GM18873 (cell line): ENCODE results near the gene OVCA2.

Source experiments
- ATAC-seq: cut with Tn5 transposase; IDR thresholded peaks from one replicate; pipeline ENCODE4 v1.9.1; 2021; ENCODE audit warnings: mild to moderate bottlenecking, moderate library complexity, moderate number of reproducible peaks; ENCODE audit not compliant: unreplicated experiment, low FRiP score

Gene OVCA2

DNA sequence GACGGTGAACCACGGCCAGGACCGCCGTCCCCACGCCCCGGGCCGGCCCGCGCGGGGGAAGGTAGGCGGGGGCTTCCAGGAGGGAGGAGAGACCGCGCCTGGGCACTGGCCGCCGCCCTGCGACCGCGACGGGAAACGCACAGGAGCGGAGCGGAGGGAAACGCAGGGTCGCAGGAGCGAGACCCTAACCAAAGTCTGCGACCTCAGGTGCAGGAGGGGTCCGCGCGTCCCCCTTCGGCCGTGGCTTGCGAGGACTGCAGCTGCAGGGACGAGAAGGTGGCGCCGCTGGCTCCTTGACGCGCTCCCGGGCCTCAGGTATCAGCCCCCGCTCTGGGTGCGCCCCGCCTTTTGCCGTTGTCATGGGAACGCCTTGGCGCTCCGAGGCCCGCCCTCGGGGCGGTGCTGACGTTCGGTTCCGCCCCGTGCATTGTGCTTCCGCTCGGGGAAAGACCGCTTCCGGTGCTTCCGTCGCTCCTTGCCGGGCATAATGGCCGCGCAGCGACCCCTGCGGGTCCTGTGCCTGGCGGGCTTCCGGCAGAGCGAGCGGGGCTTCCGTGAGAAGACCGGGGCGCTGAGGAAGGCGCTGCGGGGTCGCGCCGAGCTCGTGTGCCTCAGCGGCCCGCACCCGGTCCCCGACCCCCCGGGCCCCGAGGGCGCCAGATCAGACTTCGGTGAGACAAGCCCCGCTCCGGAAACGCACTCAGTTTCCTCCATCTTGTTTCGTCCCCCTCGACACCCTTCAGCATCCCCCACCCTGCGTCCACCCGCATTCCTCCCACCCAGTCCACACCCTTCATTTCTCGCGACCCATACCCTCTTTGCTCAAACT is at the start of gene OVCA2:
OVCA2 (plus strand) TSS at position 462 of the 829 bp plus-strand sequence; CDS start at position 488, 26 bp downstream.
- peak; percentile 89 for ATAC-seq

DNA sequence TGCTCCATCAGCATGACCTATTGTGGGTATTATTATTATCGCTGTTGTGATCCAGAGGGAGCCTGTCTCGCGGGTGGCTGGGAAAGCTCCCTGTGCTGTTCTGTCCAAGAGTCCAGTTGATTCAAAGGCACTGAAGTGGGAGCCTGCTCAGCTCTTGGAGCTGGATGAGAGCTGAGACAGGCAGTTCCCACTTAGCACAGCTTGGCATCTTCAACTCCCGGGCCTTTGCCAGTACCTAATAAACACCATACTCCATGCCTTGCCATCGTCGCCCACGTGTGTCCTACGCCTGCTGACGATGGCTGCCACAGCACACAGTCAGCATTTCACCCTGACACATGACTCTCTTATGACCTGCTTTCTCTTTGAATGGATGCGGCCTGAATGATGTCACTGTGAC is 49.3 kb upstream of the OVCA2 start:
- ATAC-seq, result no peak

DNA sequence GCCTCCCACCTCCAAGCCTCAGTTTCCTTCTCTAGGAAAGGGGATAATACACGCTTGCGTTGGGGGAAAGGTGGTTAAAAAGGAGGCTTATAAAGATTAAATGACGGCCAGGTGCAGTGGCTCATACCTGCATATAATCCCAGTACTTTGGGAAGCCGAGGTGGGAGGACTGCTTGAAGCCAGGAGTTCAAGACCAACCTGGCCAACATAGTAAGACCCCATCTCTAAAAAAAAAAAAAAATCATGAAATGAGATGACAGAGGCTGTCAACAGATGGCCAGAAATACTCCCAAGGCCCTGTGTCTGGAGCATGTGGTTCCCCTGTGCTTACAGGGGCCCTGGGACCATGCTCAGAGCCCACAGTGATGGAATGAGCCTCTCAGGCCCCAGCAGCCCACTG is 47.1 kb upstream of the OVCA2 start:
- no peak for ATAC-seq

DNA sequence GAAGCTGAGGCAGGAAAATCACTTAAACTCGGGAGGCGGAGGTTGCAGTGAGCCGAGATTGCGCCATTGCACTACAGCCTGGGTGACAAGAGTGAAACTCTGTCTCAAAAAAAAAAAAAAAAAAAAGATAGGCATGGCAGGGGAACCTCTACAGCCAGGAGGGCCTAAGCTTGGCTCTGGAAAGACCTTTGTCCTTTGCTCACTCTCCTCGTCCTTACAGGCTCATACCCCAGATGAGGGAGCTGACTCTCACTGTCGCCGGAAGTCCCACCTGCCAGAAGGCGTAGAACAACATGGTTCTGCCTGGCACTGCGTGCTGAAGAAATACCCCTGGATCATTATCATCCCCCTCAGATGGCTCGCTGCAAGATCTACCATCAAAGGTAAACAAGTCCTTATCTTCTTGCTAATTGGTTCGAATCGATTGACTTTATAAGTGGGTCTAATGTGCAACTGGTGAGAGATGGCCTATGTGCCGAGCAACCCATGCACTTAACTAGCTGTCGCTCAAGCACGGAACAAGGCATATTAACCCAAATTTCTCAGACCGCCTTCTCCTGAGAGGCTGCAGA is 46.4 kb upstream of the OVCA2 start:
- ATAC-seq, result no peak

DNA sequence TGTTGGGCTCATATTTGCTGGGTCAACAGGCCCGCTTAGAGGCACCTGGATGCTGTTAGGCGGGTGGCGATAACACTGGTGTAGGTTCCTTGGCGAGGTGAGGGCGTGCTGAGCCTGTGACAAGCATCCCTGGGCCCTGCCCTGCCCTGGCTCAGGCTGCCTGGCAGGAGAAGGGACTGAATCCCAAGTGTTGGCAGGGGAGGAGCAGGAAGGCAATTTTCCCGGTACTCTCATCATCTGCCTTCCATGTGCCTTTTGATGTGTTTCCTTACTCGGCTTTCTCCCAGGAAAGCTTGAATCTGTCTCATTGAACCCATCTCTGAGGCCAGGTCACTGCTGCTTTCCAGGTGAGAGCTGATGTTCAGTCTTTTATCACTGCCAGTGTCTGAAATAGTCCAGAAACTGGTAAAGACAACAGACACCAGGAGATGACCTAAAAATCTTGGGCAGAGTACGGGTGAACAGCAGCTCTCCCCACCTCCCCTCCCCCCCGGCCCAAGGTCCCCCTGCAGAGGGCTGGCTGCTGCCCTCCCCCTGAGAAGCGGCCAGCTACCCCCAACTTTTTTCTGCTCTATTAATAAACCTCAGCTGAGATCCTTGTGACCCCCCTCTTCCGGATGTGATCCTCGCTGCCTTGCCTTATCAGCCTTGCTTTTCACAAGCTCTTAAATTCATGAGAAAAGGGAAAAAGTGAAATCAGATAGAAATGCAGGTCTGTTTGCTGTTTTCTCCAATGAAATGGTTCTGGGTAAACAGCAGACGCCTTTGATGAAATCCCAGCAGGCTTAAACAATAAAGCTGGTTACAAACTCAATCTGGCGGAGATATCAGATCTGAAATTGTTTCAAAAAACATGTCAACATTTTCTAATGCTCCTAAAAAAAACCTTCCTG is 45.7 kb upstream of the OVCA2 start:
- no peak for ATAC-seq

DNA sequence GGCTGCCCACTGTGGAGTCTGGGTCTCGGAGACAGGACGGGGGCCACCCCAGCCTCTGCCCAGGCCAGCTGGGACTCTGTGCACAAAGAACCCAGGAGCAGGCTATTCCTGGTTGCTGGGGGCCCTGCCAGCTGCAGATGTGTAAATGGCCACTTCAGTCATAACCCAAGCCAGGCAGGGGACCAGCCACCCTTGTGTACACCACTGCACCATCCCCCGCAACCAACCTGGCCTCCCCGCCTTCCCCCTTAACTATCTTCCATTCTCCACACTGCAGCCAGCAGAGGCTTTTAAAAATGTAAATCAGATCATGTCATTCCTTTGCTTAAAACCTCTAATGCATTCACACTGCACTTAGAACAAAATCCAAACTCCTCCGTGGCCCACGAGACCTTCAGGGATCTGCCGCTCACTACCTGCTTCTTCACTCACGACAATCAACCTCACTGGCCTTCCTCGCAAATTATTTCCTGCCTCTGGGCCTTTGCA is 45.0 kb upstream of the OVCA2 start:
- ATAC-seq, result no peak

DNA sequence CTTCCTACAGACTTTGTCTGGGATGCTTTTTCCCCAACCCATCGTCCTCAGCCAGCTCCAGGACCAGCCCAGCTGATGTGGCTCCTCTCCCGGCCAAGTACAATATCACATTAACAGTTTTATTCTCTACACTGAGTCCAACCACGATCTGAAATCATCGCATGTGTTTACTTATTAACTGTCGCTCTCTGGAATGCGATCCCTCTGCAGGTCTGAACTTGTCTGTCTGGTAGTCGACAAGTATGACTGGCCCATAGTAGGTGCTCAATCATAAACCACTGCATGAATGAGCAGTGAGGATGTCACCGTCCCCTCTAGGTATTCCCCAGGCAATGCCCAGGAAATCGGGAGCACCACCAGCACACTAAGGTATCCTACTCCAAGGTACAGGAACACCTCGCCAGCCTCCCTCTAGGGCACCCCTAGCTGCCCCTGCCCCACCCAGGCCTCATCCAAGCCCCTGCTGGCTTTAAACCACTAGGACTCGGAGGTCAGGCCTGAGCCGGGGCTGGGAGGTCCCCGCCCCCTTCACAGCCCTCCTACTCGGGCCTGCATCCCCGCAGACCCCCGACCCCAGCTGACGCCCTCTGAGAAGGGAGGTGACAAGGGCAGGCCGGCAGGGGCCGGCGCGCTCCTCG is 44.4 kb upstream of the OVCA2 start:
- no peak for ATAC-seq

DNA sequence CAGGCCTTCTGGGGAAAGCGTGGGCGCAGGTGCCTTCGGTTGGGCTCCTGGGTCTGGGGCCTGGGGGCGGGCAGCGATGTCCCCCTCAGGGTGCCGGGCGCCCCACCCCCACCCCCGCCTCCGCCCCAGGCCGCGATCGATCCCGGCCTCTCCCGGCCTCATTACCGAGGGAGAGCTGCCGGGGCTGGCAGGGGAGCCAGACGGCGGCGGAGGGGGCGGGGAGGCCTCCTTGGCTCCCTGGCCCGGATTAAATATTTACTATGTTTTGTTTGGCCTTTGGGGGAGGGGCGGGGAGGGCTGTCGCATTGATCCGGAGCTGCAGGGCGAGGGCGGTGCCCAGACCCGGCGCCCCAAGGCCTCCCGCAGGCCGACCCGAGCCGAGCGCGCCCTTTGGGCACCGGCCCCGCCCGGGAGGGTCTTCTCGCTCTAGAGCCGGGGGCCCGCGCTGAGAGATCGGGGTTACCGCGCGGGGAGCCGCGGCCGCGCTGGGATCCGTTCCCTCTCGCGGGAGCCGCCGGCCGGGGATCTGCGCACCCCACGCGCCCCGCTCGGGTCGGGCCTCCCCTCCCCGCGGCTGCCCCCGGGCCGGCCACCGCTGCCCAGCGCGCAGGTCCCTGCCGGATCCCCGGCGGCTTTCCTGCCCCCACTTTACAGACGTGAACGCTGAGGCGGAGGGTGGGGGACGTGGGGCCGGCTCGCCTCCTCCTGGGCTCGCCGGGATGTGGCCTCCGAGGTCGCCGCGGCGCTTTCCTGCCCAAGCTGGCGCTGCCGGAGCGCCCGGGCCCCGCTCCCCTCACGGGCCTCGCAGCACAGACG is 43.7 kb upstream of the OVCA2 start:
- no peak for ATAC-seq

DNA sequence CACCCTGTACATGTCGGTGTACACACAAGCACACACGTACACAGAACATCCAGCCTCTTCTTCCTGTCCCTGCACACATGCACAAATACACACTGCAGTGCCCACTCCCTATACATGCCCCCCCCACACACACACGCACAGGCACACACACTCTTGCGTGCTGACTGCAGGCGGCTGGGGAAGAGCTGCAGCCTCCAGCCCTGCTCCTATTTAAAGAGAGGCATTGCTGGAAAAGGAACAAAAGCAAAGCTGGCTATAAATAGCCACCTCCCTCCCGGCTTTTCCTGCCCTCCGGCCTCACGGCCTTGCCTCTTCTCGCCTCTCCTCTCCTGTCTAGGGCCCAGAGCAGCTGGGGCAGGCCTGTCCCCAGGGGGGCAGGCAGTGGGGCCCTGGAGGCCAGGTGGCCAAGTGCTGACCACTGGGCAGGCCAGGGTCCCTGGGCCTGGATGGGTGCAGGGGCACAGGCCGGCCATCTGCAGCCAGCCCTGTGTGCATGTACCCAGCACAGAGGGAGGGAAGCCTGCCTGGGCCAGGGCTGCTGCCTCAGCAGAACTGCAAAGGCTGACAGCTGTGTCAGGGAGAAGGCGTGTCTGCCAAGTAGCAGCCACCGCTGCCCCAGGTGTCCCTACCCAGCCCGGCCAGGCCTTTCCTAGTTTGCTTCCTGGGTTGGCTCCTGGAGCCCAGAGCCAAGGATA is 42.1 kb upstream of the OVCA2 start:
- ATAC-seq, result no peak

DNA sequence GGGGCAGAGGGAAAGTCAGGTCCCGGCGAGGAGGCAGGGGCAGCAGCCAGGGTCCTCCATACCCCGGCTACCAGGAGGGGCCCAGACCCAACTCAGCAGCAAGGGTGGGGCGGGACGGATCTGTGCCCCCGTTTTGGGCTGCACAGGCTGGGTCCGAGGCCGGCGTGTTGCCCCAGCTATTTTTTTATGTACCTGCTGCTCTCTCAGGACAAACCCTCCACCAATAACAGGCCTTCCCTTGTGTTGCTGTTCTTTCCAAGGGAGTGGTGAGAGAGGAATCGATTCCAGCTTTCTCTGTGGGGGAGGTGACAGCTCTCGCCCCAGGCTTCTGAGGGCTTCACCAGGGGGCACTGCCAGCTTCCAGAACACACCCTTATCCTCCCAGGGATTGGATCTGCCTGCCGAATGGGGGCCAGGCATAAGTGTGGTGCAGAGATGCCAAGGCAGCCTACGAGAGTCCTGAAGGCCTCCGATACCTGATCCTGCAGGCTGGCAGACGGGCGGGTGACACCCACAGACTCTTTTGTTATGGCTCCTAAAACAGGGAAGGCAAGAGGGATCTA is 39.0 kb upstream of the OVCA2 start:
- no peak for ATAC-seq

DNA sequence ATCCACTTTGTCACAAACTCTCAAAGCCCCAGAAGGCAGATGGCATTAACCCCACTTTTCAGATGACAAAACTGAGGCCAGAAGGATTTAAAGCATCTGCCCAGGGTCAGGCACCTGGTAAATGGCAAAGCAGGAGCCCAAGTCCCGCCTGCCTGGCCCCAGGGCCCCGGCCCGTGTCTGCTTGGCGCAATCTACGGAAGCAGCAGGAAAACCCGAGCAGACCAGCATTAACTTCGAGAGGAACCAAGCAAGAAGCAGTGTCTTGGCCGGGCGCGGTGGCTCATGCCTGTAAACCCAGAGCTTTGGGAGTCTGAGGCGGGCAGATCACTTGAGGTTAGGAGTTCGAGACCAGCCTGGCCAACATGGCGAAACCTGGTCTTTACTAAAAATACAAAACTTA is 38.3 kb upstream of the OVCA2 start:
- ATAC-seq, result no peak

DNA sequence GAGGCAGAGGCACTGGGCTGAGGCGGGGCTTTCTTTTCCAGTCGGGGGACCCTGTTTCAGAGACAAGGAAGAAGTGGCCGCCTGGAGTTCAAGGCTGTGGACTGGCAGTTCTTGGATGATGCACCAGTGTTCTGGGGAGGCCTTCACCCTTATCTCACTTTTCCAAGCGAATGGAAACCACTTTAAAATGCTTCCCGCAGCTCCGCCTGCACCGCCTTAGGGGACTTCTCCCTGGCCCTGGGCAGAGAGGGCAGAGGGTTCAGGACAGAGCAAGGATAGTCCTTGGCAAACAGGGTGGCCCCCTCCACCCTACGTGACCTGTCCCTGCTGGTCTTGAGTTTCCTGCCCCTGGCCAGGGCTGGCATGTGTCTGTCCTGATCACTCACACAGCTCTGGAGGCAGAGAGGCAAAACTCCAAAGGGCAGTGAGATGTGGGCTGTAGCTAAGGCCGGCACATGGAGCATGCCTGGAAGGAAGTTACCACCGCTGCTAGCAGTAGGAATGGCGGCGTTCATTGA is 37.3 kb upstream of the OVCA2 start:
- ATAC-seq, result no peak

DNA sequence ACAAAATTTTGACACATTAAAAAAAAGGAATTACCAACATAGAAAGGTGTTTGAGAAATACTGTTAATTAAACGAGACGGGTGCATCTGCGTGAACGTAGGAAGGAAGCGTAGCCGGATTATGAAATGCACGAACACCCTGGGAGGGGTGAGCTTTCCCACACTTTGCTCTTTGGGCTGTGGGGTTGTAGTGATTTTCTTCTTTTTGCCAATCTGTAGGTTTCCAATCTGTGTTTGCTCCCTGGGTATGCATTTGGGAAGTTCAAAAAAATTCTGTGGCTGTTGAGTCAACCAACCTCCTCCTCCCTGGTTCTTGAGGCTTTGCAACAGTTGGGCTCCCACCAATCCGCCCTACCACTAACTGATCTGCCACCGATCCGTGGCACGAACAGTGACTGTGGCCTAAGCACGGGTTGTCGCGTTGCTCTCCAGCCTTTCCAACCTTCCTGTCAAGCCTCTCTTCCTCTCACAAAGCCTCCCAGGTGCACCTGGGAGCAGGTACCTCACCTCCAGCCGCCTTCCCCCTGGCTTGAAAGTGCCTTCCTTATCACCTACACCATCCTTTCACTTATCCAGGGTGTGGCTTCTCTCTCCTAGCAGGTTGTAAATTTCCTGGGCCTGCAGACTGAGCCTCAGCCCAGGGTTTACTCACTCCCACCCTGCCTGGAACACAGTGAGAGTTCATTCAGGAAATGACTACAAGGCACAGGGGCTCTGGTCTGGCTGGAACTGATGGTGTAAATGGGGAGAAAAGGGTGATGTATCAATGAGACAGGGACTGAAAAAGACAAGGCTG is 33.3 kb upstream of the OVCA2 start:
- ATAC-seq, result no peak

DNA sequence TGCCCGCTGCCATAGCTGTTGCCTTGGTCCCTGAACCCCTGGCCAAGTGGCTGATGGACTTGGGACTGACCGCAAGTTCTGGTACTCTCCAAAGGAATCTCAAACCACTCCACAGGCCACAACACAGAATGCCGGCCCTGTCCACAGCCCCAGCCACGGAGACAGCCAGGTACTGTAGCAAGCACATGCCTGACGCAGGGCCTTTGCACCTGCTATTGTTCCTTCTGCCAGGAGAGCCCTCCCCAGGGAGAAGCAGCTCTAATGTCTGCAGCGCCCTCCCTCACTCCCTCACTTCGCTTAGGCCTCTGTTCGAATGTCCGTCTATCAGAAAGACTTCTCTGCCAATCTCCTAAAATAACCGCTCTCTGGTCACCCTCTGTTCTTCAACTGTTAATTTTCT is 32.1 kb upstream of the OVCA2 start:
- no peak for ATAC-seq

DNA sequence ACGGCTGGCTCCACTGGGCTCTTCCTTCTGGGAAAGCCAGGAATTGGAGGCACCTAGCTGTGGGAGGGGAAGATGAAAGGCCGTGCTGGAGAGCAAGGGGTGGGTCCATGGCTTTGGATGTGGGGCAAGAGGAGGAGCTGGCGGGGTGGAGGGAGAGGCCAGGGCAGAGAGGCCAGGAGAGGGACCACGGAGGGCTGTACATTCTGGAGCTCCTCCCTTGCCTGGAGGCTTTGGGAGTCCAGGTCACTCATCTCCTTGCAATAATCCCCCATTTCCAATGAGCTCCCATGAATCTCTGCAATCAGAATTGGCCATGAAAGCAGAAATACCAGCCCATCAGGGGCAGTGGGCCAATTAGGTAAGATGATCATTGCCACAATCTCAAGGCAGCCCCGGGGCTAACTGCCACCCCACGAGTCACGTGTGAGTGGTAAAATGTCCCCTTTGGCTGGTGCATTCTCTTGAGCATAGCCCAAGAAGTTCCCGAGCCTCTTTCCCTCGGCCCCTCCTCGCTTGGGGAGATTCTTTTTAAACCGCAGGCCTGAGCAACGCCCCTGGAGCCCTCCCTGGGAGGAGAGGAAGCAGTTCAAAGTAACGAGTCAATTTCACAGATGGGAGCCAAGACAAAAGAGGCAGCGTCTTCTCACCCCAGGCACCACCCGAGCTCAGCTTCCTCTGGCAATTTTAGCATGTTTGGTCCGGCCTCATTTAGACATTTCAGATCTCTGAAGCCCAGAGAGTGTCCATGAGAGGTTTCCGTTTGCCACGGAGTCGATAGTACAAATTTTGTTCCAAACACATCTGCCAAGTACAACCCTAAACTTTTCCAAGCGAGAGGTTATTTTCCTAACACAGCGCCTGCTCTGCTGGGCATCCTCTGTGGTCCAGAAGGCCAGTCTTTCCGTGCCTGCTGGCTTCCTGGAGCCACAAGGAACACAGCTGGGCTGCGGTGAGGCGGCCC is 30.1 kb upstream of the OVCA2 start:
- ATAC-seq, result no peak

DNA sequence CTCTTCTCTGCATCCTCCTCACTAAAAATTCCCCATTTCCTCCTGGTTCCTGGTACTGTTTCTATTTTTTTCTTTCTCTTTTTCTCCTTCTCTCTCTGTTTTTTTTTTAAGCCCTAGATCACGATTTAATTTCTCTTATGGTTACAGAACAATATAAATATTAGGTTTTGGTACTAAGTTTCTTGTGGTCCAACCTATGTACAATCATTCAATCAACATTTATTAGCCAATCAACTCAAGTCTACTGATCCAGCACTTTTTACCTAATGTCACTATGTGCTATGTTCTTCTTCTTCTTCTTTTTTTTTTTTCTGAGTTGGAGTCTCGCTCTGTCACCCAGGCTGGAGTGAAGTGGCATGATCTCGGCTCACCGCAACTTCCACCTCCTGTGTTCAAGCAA is 29.3 kb upstream of the OVCA2 start:
- no peak for ATAC-seq
